Heart right ventricle (tissue), 16 donors: ENCODE results near the gene CHRNA4. TPM values are rescaled to one million over a fixed set of nuclear protein-coding genes. Genes with fewer than 3 reads are reported as not detected.

Source experiments
- ATAC-seq, 8 donors: fragments of 200-7000 bp; cut with Tn5 transposase; one replicate each; pipeline ENCODE4 v1.9.1; 2020; ENCODE audit warnings: mild to moderate bottlenecking in 8 of 8, moderate library complexity in 8 of 8, moderate number of reproducible peaks in 1 of 8
- DNase-seq, 2 donors: peaks; one replicate each; pipeline ENCODE4 v3.0.0-alpha.2; 2020
- H3K27ac ChIP-seq, 10 donors: fragments of 200-600 bp; sonication (generic) in 2 of 10; one replicate each; pipeline versions ENCODE4 v1.5.0 to v1.8.0; 2020 to 2022; ENCODE audit warnings: mild to moderate bottlenecking in 3 of 10
- H3K27me3 ChIP-seq, 7 donors: fragments of 200-600 bp; one replicate each; pipeline ENCODE4 v1.8.0; 2021 to 2022; ENCODE audit warnings: mild to moderate bottlenecking in 2 of 7
- H3K36me3 ChIP-seq, 9 donors: fragments of 200-600 bp; sonication (generic) in 1 of 9; one replicate each; pipeline versions ENCODE4 v1.5.0 to v1.8.0; 2020 to 2022; ENCODE audit warnings: mild to moderate bottlenecking in 2 of 9
- H3K4me1 ChIP-seq, 9 donors: fragments of 200-600 bp; sonication (generic) in 1 of 9; one replicate each; pipeline versions ENCODE4 v1.5.0 to v1.8.0; 2020 to 2022; ENCODE audit warnings: mild to moderate bottlenecking in 4 of 9
- H3K4me3 ChIP-seq, 10 donors: fragments of 200-600 bp; sonication (generic) in 2 of 10; one replicate each; pipeline versions ENCODE4 v1.5.0 to v1.8.0; 2020 to 2022; ENCODE audit warnings: mild to moderate bottlenecking in 7 of 10, moderate library complexity in 2 of 10
- H3K9me3 ChIP-seq, 11 donors: fragments of 200-600 bp in 10 of 11; sonication (generic) in 2 of 11; one replicate each; pipeline versions ENCODE4 v1.5.0 to v1.8.0; 2013 to 2022; ENCODE audit warnings: mild to moderate bottlenecking in 2 of 11, control low read depth in 1 of 11, moderate library complexity in 1 of 11
- WGBS, 2 donors: extraction: QIAGEN DNeasy Blood & Tissue Kit; methylation state at CpG; one replicate each; pipeline ENCODE4 v1.1.7; 2013; ENCODE audit warnings: inconsistent platforms in 1 of 2; 5-methylcytosine and 5-hydroxymethylcytosine counted together
- intact Hi-C, 10 donors: fragments of 100-400 bp; cut with DNase I; formaldehyde crosslinking; loops; one replicate each; pipeline versions ENCODE4 v1.11.1 to v1.14.2; 2022
- polyA plus RNA-seq, 2 donors: library from polyadenylated mRNA; stranded (reverse); fragments of 200-250 nt; gene quantifications; one replicate each; pipeline ENCODE4 v1.2.3, GENCODE V29; 2013
- total RNA-seq, 10 donors: library from RNA; stranded (reverse); fragmentation: NEBNext Ultra II Directional in 3 of 10; extraction: Animal tissue kit (Norgen Biotek cat#: 25700) in 3 of 10; gene quantifications; one replicate each; pipeline versions ENCODE4 v1.2.1 to v1.2.4, GENCODE V29; 2021 to 2023
- TF ChIP-seq, protein P1 (sequence below), 9 donors: fragments of 200-600 bp; sonication (generic) in 2 of 9; IDR thresholded peaks; one replicate each; pipeline versions ENCODE4 v1.5.0 to v1.8.0; 2021 to 2022; ENCODE audit warnings: antibody characterized with exemption in 9 of 9, mild to moderate bottlenecking in 5 of 9, moderate library complexity in 1 of 9
- donor health status: Arrhythmogenic right ventricular cardiomyopathy.
- donor health status: ischemic (EF 13 %, LVEDD 7.1; RV severe dilation, severe dysfunction).
- donor health status: healthy with polysubstance abuse.
- donor health status: DM: no; HTN: yes; CAD: no.
- donor health status: DM: no; HTN: no; CAD: no.
- donor health status: ischemic (EF 25% LVEDD 6.9; RV normal size, moderate dysfunction).
- donor health status: ischemic (EF 25% LVEDD 5.7; RV mildly dilated, moderate dysfunction).
- donor health status: healthy.
- donor health status: DM: yes; HTN: yes; CAD: no.
- donor health status: Ischemic cardiomyopathy.
- donor health status: ischemic (EF 35%, LVEDD 5.7; RV mildly dilated, moderate dysfunction).
- donor health status: nonischemic (EF 11% LVEDD 7.7; RV severe dilation, severe dysfunction).
- donor health status: DM: yes; HTN: yes; CAD: no.
- donor health status: PGD.
- donor health status: ischemic (EF 29% LVEDD 5.4; RV normal size, mild dysfunction).
- donor health status: nonischemic (EF 23%, LVEDD 6.1; RV moderate dilation, normal function).

The CHRNA4 gene
- total and polyA plus RNA-seq, 12 donors, result 0.06 to 1.5 (median 0.90) TPM; not detected in 4

DNA sequence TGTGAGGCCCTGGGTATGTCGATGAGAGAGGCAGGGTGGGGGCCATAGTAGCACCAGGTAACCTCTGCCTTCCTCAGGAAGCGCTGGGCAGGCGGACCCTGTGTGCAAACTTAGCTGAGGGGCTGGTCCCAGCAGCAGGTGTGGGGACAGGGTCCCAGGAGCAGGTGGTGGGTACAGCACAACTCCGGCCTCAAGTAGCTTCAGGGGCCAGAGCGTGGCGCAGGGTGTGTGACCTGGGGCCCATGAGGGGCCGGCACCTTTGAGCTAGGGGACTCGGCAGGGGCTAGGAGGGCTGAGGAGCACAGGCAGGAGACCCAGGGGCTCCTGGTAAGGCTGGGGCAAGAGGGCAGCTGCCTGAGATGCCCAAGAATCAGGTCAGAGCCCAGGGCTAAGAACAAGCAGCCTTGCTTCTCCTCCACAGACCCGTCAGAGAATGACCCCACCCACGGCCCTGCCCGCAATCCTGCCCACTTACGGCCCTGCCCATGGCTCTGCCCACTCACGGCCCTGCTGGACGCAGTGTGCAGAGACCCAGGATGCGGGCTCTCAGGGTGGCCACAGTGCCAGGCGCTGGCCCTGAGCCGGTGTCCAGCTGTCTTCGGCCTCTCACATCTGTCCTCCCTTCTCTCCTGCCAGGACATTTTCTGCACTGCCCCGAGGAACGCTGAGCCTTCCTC is 30.9 kb downstream of the CHRNA4 start:
- ATAC-seq (no peak), DNase-seq (no peak)
- WGBS, 2 donors, result 84 to 85% methylated on average over 20 of the region's 20 CpGs
- Histone ChIP-seq H3K4me1 (no peaks in the 10 kb centered on the region), H3K27me3 (peaks cover 0 to 36% (median 25%) of the 10 kb centered on the region in 7 donors), H3K27ac (no peak overlapping the region), H3K4me3 (no peak overlapping the region), H3K36me3 (no peaks in the 10 kb centered on the region), H3K9me3 (peaks cover 0 to 20% (median 0%) of the 10 kb centered on the region in 11 donors)
- TF ChIP-seq, protein P1, sequence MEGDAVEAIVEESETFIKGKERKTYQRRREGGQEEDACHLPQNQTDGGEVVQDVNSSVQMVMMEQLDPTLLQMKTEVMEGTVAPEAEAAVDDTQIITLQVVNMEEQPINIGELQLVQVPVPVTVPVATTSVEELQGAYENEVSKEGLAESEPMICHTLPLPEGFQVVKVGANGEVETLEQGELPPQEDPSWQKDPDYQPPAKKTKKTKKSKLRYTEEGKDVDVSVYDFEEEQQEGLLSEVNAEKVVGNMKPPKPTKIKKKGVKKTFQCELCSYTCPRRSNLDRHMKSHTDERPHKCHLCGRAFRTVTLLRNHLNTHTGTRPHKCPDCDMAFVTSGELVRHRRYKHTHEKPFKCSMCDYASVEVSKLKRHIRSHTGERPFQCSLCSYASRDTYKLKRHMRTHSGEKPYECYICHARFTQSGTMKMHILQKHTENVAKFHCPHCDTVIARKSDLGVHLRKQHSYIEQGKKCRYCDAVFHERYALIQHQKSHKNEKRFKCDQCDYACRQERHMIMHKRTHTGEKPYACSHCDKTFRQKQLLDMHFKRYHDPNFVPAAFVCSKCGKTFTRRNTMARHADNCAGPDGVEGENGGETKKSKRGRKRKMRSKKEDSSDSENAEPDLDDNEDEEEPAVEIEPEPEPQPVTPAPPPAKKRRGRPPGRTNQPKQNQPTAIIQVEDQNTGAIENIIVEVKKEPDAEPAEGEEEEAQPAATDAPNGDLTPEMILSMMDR (IDR thresholded peaks at IDR 0.05), result no peak
- intact Hi-C loops, result no loop called here

- Histone ChIP-seq H3K4me1 (no peaks in the 10 kb centered on the region), H3K4me3 (no peak overlapping the region), H3K27me3 (peaks cover 0 to 36% (median 25%) of the 10 kb centered on the region in 7 donors), H3K27ac (no peak overlapping the region), H3K9me3 (peaks cover 0 to 20% (median 0%) of the 10 kb centered on the region in 11 donors), H3K36me3 (no peaks in the 10 kb centered on the region)
- intact Hi-C loops, result loop anchor here in 1 of 10 donors (5.0 kb wide), 1 partner anchor 288 kb away; no protein-coding TSS in a partner anchor
- ATAC-seq, result no peak
- TF ChIP-seq, protein P1 (IDR thresholded peaks at IDR 0.05), result no peak
- WGBS, 2 donors, result 88% methylated on average over 18 of the region's 18 CpGs
- DNase-seq, result peak in 1 of 2 donors; percentile 8
Measured at GRCh38 chr20:63329331-63330083, 31.6 kb downstream of the CHRNA4 start.

DNA sequence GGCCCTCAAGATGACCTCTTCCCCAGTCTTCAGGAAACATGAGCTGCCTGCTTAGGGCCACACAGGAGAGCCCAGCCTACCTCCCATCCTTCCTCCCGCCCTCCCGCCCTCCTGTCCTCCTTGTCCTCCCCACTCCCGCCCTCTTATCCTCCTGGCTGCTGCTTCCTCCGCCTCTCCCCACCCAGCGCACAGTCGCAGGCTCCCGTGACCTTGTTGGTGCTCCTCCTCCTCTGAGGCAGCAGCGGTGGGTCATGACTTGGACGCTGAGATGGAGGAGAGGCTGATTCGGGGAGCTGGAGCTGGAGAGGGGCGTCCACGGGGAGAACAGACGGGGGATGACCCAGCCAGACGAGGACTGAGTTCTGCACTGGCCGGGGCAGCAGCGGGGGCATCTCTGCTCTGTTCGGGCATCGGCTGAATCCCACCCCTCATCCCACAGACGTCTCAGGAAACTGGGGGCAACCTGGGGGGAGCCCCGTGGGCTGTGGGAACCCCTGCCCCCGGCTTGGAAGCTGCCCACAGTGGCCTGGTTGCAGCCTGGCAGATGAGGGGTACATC is 32.4 kb downstream of the CHRNA4 start:
- Histone ChIP-seq H3K9me3 (peaks cover 0 to 20% (median 0%) of the 10 kb centered on the region in 11 donors), H3K4me3 (no peak overlapping the region), H3K4me1 (no peaks in the 10 kb centered on the region), H3K27me3 (peaks cover 0 to 34% (median 23%) of the 10 kb centered on the region in 7 donors), H3K36me3 (no peaks in the 10 kb centered on the region), H3K27ac (no peak overlapping the region)
- ATAC-seq (no peak), DNase-seq (peak in 1 of 2 donors; percentile 4)
- 68 to 74% methylated on average over 21 of the region's 21 CpGs for WGBS, 2 donors
- TF ChIP-seq, protein P1 (IDR thresholded peaks at IDR 0.05), result no peak
- intact Hi-C loops, result loop anchor here in 1 of 10 donors (5.0 kb wide), 1 partner anchor 289 kb away; no protein-coding TSS in a partner anchor

- Histone ChIP-seq H3K9me3 (peaks cover 0 to 20% (median 0%) of the 10 kb centered on the region in 11 donors), H3K4me1 (peaks cover 0 to under 1% (median 0%) of the 10 kb centered on the region in 9 donors), H3K4me3 (no peak overlapping the region), H3K27me3 (peaks cover 0 to 28% (median 20%) of the 10 kb centered on the region in 7 donors), H3K36me3 (no peaks in the 10 kb centered on the region), H3K27ac (no peak overlapping the region)
- ATAC-seq (no peak), DNase-seq (peak in 1 of 2 donors; percentile 6)
- WGBS, 2 donors, result 84 to 91% methylated on average over 20 of the region's 20 CpGs
- TF ChIP-seq, protein P1 (IDR thresholded peaks at IDR 0.05), result no peak
- intact Hi-C loops, result loop anchor here in 1 of 10 donors (5.0 kb wide), 1 partner anchor 289 kb away; no protein-coding TSS in a partner anchor
Measured at GRCh38 chr20:63328026-63328700, 33.0 kb downstream of the CHRNA4 start.
